H54 (cell line): ENCODE results near the gene DNAJC5.
A peak's percentile ranks its signal among the peaks of the same experiment; 100 is the strongest.
"Not testable (repeated sequence)": the region's sequence is repeated elsewhere in the genome, so short reads cannot be mapped to it uniquely, and the experiment has no call there.

Experiments used
- DNase-seq: peaks from one replicate; pipeline ENCODE4 v3.0.0; 2011; ENCODE audit warnings: low spot score, mixed read lengths; ENCODE audit not compliant: insufficient read length
- FAIRE-seq: peaks from 3 replicates; lab custom pipeline; 2011; peaks lifted over from hg19 to GRCh38; lab: Jason Lieb, UNC
- POLR2A ChIP-seq: IDR thresholded peaks from 2 replicates; pipeline ENCODE4 v1.6.1; 2011; ENCODE audit warnings: low read depth, mild to moderate bottlenecking, low read length

The DNAJC5 gene

DNA sequence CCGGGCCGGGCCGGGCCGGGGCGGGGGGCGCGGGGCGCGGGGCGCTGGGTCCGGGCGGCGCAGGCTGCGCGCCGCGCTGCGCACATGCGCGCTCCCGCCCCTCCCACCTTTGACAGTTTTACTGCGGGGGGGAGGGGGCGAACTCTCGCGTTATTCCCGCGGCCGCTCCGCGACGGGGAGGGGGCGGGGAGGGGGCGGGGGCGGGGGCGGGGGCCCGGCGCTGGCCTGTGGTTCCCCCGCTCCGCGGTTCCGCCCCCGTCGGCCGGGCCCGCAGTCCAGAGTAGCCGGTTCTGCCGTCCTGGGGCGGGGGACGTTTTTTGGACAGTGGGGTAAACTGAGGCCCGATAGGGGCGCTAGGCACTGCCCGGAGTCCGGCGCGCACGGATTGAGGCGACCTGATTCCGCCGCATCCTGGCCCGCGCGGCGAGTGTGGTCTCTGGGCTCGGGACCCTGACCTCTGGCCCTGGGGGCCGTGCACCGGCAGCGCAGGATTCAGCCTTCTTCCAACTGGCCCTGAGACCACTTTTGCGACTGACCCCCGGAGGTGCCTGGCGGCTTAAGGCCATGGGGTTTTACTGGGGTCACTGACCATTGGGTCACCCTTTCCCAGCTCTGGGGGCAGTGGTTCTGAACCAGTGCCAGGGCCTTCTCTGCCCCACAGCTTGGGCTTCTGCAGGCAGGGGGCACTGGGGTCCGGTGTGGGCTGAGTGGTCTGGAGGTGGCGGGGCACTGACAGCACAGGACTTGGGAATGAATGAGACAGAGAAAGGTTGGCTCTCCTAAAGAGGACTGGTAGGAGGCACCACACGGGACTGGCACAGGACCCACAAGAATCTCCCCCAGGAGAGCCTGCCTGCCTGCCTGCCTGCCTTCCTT is 75.2 kb downstream of the DNAJC5 start, which contains the start of gene ZNF512B:
TSS of gene ZNF512B (minus strand) at position 93 of the 876 bp plus-strand sequence. CDS start 1,980 bp downstream, outside the sequence.
- TF ChIP-seq POLR2A, result peak; percentile 31; the same call in 1 of the 2 replicates
- DNase-seq (peak; percentile 70), FAIRE-seq (no peak)

DNA sequence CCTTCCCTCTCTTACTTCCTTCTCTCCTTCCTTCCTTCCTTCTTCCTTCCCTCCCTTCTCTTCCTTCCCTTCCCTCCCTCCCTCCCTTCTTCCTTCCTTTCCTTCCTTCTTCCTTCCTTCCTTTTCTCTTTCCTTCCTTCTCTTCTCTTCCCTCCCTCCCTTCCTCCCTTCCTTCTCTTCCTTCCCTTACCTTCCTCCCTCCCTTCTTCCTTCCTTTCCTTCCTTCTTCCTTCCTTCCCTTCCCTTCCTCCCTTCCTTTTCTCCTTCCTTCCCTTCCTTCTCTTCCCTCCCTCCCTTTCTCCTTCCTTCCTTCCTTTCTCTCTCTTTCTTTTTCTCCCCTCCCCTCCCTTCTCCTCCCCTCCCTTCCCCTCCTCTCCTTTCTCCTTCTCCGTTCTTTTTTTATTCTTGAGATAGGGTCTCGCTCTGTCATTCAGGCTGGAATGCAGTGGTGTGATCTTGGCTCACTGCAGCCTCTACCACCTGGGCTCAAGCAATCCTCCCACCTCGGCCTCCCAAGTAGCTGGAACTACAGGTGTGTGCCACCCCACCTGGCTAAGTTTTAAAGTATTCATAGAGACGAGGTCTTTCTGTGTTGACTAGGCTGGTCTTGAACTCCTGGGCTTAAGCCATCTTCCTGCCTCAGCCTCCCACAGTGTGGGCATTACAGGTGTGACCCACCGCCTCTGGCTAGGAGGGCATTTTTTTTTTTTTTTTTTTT is 75.9 kb downstream of the DNAJC5 start:
- DNase-seq (no peak), FAIRE-seq (no peak)
- no peak for TF ChIP-seq POLR2A

DNA sequence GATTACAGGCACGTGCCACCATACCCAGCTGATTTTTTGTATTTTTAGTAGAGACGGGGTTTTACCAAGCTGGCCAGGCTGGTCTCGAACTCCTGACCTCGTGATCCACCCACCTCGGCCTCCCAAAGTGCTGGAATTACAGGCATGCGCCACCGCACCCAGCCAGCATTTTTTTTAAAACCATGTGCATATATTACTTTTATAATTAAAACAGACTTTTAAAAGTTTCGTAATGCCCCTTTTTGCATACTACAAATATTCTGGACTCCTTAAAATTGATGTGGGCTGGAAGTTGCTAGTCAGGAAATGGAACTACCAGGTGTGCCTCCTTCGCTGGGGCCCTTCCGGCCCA is 77.0 kb downstream of the DNAJC5 start:
- not testable (repeated sequence) for FAIRE-seq, DNase-seq

DNA sequence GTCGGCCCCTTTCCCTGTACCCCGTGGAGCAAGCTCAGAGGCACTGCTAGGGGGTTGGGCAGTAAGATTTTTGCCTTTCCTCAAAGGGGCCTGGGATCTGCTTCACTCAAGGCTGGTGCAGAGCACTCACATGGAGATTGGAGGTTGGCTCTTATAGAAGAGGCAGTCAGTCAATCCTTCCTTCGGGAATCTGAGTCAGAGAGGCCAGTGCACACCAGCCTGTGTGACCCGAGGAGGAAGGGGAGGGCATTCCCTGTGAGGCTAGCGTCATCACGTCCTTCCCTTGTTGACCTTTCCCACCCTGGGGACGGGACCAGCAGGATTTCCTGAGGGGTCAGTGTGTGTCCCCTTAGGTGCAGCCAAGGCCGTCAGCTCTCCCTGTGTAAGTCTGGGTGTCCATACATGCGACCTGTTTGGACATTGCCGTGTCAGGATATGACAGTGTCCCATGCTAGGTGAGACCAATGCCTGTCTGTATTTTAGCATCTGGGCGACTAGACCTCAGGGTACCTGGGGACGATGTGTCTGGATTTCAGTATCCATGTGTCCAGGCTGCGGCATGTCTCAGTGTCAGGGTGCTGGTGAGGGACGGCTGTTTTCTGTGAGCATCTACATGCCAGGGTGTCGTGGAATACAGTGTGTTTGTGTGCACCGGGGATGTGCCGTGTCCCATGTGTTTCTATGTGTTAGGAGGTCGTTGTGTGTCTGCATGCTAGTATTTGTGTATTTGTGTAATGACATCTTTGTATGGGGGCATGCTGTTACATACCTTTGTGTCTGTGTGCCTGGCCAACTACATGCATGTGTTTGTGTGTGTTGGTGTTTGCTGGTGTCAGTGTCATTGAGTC is 77.6 kb downstream of the DNAJC5 start:
- FAIRE-seq, result no peak
- no peak for TF ChIP-seq POLR2A
- peak; percentile 54 for DNase-seq

DNA sequence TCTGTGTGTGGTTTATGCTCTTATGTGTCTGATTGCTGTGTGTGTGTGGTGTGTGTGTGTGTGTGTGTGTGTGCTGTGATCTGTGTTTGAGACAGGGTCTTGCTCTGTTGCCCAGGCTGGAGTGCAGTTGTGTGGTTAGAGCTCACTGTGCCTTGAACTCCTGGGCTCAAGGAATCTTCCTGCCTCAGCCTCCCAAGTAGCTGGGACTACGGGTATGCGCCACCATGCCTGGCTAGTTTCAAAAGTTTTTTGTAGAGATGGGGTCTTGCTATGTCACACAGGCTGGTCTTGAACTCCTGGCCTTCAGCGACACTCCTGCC is 78.2 kb downstream of the DNAJC5 start:
- FAIRE-seq (no peak), DNase-seq (no peak)
- TF ChIP-seq POLR2A, result no peak

DNA sequence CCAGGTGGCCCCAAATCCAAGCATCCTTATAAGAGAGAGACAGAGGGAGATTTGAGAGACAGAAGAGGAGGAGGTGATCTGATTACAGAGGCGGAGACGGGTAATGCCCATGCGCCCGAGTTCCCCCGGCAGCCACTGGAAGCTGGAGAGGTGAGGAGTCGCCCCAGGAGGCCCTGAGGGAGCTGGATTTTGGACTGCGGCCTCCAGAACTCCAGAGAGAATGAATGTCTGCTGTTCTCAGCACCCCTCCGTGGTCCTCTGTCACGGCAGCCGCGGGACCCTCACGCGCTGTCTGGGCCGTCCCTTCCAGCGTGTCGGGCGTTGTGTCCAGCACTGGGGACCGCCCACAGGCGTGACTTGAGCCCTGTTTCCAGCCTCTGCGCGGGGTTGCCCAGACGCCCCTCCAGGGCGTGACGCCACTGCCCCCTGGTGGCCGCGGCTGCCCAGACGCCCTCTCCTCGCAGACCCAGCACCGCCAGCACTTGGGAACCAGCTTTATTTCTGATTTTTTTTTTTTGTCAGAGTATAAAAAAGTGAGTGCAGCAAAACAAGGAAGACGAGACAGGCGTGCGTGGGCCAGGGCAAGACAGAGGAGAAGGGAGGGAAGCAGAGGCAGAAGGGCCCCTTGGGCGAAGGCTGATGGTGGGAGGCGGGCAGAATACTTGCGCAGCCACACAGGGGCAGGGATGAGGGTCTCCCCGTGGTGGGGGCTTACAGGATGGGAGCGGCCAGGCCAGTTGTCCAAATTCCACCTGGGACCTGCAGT is 78.9 kb downstream of the DNAJC5 start:
- peak; percentile 95 for DNase-seq
- TF ChIP-seq POLR2A, result no peak; the same call in 1 of the 2 replicates
- FAIRE-seq, result no peak

DNA sequence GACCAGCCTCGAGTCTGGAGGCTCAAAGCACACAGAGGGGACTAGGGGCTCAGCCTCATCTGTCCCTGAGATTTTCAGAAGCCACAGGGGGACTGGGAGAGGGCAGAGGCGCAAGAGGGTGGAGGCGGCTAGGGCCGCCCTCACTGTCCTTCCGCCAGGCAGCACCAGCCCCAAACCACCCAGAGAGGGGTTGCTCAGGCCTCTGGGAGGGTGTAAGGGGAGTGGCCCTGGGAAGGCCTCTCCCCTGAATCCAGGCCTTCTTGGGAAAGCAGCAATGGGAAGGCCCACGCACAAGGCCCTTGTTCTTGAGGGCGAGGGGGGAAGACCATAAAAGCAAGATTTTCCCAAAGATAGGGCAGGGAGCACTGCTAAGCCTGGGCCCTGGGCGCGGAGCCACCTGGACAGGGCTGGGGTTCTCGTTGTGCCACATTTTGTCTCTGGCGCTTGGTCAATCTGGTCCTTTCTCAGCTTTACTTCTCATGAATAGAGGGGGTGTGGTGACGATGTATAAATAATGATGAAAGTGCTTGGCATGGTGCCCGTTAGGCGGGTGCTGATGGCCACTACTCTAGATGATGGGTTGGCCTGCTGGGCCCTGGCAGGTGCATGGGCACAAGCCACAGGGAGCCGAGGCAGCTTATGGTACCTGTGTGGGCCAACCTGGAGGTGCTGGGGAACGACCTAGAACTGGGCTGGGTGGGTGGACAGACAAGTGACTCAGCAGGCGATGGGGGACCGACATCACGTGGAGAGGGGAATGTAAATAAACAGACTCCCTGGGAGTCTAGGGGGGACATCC is 79.7 kb downstream of the DNAJC5 start:
- FAIRE-seq (no peak), DNase-seq (no peak)
- TF ChIP-seq POLR2A, result no peak

DNA sequence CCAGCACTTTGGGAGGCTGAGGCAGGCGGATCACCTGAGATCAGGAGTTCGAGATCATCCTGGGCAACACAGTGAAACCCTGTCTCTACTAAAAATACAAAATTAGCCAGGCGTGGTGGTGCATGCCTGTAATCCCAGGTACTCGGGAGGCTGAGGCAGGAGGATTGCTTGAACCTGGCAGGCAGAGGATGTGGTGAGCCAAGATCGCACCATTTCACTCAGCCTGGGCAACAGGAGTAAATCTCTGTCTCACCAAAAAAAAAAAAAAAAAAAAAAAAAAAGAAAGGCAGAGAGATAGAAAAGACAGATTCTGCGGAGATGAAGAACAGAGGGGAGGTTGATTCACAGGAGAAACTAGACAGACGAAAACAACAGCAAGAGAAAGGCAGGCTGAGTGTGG is 81.6 kb downstream of the DNAJC5 start:
- not testable (repeated sequence) for FAIRE-seq, DNase-seq

DNA sequence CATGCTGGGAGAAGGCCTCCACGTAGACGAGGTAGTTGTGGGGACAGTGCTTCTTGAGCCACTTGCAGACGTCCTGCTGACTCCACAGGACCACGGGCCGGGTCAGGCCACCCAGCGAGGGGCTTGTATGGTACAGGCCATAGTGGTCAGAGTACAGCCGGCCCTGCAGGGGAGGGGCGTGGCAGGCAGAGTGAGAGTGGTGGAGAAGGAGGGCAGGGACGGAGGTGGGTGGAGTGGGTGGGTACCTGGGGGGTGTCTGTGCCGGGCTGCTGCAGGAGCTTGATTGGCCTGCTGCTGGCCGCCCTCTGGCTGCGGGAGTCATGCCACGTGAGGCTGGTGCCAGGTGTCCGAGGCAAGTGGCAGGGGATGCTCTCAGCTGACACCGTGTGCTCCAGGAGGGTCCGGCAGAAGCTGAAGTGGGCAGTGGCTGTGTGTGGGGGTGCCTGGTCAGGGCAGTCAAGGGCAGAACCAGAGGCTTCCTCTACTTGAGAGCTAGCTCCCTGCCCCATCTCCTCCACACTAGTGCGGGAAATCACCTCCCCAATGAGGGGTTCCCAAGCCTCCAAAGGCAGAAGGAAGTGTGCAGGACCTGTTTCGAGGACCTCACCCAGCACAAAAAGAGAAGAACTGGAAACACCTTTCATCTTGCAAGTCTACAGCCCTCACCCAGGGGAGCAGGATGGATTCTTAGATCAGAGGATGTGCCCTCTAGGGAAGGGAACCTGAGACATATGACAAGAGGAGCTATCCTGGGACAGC is 82.2 kb downstream of the DNAJC5 start:
- DNase-seq (no peak), FAIRE-seq (no peak)
- TF ChIP-seq POLR2A, result 0 out of 2 replicates have a peak, but pooled peaks have one; percentile 8

DNA sequence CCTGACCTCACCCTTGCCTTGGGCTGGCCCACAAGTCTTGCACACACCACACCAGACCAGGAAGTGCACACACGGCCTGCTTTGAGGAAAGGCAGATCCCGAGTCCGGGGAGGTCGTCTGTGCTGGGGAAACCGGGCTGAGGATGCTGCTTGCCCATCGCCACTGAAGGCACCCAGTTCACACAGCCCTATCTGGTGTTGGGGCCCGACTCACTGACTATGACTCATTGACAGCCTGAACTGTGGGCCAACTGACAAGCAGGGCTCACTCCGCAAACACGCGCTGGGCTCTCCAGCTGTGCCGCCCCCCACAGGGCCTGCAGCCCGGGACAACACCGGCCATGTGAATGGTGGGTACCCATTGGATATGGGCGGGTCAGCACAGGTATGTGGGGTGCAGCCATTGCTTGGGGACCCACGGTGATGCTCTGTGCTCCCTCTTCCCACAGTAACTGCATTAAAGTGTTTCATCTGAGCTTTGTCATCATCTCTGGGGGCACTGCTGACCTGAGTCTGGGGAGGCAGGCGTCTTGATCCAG is 82.9 kb downstream of the DNAJC5 start:
- no peak for TF ChIP-seq POLR2A
- FAIRE-seq, result no peak
- peak; percentile 97 for DNase-seq
